Liver (tissue), 9 donors: ENCODE results near the gene WDR17. TPM values are rescaled to one million over a fixed set of nuclear protein-coding genes. Genes with fewer than 3 reads are reported as not detected.
"Not testable (repeated sequence)": the region's sequence is repeated elsewhere in the genome, so short reads cannot be mapped to it uniquely, and the experiment has no call there.

Experiments
- DNase-seq: peaks from one replicate; pipeline ENCODE4 v3.0.0-alpha.2; 2017; ENCODE audit warnings: low spot score
- H3K27ac ChIP-seq, 2 donors: one replicate each; pipeline ENCODE4 v1.7.0; 2013; ENCODE audit warnings: inconsistent platforms in 2 of 2, low read length in 2 of 2, control low read depth in 1 of 2, low read depth in 1 of 2, mild to moderate bottlenecking in 1 of 2
- H3K27me3 ChIP-seq, 4 donors: one replicate each; pipeline versions ENCODE4 v1.6.1 to v1.7.0; 2013; ENCODE audit warnings: low read length in 3 of 4, inconsistent platforms in 1 of 4, mild to moderate bottlenecking in 1 of 4, moderate library complexity in 1 of 4; ENCODE audit not compliant: control insufficient read depth in 4 of 4, insufficient read depth in 4 of 4
- H3K36me3 ChIP-seq, 4 donors: one replicate each; pipeline versions ENCODE4 v1.6.1 to v1.7.0; 2013; ENCODE audit warnings: low read length in 3 of 4, mild to moderate bottlenecking in 3 of 4, low read depth in 1 of 4, moderate library complexity in 1 of 4; ENCODE audit not compliant: control insufficient read depth in 4 of 4, insufficient read depth in 3 of 4
- H3K4me1 ChIP-seq, 4 donors: one replicate each; pipeline versions ENCODE4 v1.6.1 to v1.7.0; 2013; ENCODE audit warnings: low read length in 3 of 4, mild to moderate bottlenecking in 3 of 4, moderate library complexity in 1 of 4; ENCODE audit not compliant: control insufficient read depth in 4 of 4, insufficient read depth in 4 of 4
- H3K4me3 ChIP-seq, 3 donors: one replicate each; pipeline versions ENCODE4 v1.6.1 to v1.7.0; 2013; ENCODE audit warnings: low read length in 3 of 3, control low read depth in 1 of 3, low read depth in 1 of 3, mild to moderate bottlenecking in 1 of 3
- H3K9ac ChIP-seq, 2 donors: one replicate each; pipeline ENCODE4 v1.7.0; 2013; ENCODE audit warnings: low read length in 2 of 2, mild to moderate bottlenecking in 2 of 2, moderate library complexity in 2 of 2, control low read depth in 1 of 2, low read depth in 1 of 2
- H3K9me3 ChIP-seq, 4 donors: one replicate each; pipeline versions ENCODE4 v1.6.1 to v1.7.0; 2013; ENCODE audit warnings: low read length in 3 of 4; ENCODE audit not compliant: control insufficient read depth in 4 of 4
- EGR1 ChIP-seq, 2 donors: IDR thresholded peaks; 2 replicates each; pipeline ENCODE4 v1.6.1; 2016 to 2018; ENCODE audit warnings: antibody characterized with exemption in 2 of 2, low read depth in 2 of 2
- FOXA1 ChIP-seq: IDR thresholded peaks from 2 replicates; pipeline ENCODE4 v1.6.1; 2016; ENCODE audit warnings: antibody characterized with exemption
- FOXA2 ChIP-seq: IDR thresholded peaks from 2 replicates; pipeline ENCODE4 v1.6.1; 2016; ENCODE audit warnings: antibody characterized with exemption
- GABPA ChIP-seq, 2 donors: IDR thresholded peaks in 1 of 2; conservative IDR thresholded peaks in 1 of 2; 2 replicates each; pipeline ENCODE4 v1.6.1; 2016; ENCODE audit warnings: antibody characterized with exemption in 2 of 2, mild to moderate bottlenecking in 1 of 2, moderate library complexity in 1 of 2
- HNF4A ChIP-seq, 2 donors: conservative IDR thresholded peaks; 2 replicates each; pipeline ENCODE4 v1.6.1; 2016; ENCODE audit warnings: antibody characterized with exemption in 2 of 2, mild to moderate bottlenecking in 2 of 2
- HNF4G ChIP-seq: IDR thresholded peaks from 2 replicates; pipeline ENCODE4 v1.6.1; 2016; ENCODE audit warnings: antibody characterized with exemption
- JUND ChIP-seq, 2 donors: IDR thresholded peaks; 2 replicates each; pipeline ENCODE4 v1.6.1; 2016; ENCODE audit warnings: antibody characterized with exemption in 2 of 2
- NR2F2 ChIP-seq: IDR thresholded peaks from 2 replicates; pipeline ENCODE4 v1.6.1; 2016; ENCODE audit warnings: antibody characterized with exemption
- RAD21 ChIP-seq, 2 donors: IDR thresholded peaks; 2 replicates each; pipeline ENCODE4 v1.6.1; 2016; ENCODE audit warnings: antibody characterized with exemption in 2 of 2, mild to moderate bottlenecking in 2 of 2
- RXRA ChIP-seq, 2 donors: IDR thresholded peaks; 2 replicates each; pipeline ENCODE4 v1.6.1; 2017 to 2018; ENCODE audit warnings: antibody characterized with exemption in 2 of 2, mild to moderate bottlenecking in 1 of 2
- SP1 ChIP-seq: IDR thresholded peaks from 2 replicates; pipeline ENCODE4 v1.6.1; 2018; ENCODE audit warnings: antibody characterized with exemption, mild to moderate bottlenecking
- TAF1 ChIP-seq: conservative IDR thresholded peaks from 2 replicates; pipeline ENCODE4 v1.6.1; 2016; ENCODE audit warnings: antibody characterized with exemption, mild to moderate bottlenecking
- YY1 ChIP-seq: IDR thresholded peaks from 2 replicates; pipeline ENCODE4 v1.6.1; 2016; ENCODE audit warnings: antibody characterized with exemption, mild to moderate bottlenecking
- WGBS: extraction: QIAGEN DNeasy Blood & Tissue Kit; methylation state at CpG from one replicate; pipeline ENCODE4 v1.1.7; 2013; 5-methylcytosine and 5-hydroxymethylcytosine counted together
- polyA plus RNA-seq, 2 donors: library from polyadenylated mRNA; stranded (reverse) in 1 of 2; unstranded in 1 of 2; fragments of 200-250 nt in 1 of 2; fragments of >200 nt in 1 of 2; fragmentation: Nextera tagmentation in 1 of 2; extraction: Ambion mirVana in 1 of 2; gene quantifications; one replicate each; pipeline versions ENCODE4 v1.2.1 to v1.2.3, GENCODE V29; 2013 to 2015
- total RNA-seq, 2 donors: library from RNA; depleted of rRNA; stranded (reverse); fragments of >200 nt; gene quantifications; one replicate each; pipeline ENCODE4 v1.2.3, GENCODE V29; 2014
- TF ChIP-seq, protein P1 (sequence below): IDR thresholded peaks from 2 replicates; pipeline ENCODE4 v1.6.1; 2016; ENCODE audit warnings: antibody characterized with exemption
- TF ChIP-seq, protein P2 (sequence below): fragments of 150-350 bp; IDR thresholded peaks from 2 replicates; pipeline ENCODE4 v1.5.1; 2017; ENCODE audit warnings: improper control_type of control experiment, low read depth, low read length; ENCODE audit not compliant: missing input control
- TF ChIP-seq, protein P3 (sequence below): IDR thresholded peaks from 2 replicates; pipeline ENCODE4 v1.6.1; 2016; ENCODE audit warnings: antibody characterized with exemption, mild to moderate bottlenecking
- TF ChIP-seq, protein P4 (sequence below): IDR thresholded peaks from 2 replicates; pipeline ENCODE4 v1.6.1; 2016; ENCODE audit warnings: antibody characterized with exemption
- TF ChIP-seq, protein P5 (sequence below): IDR thresholded peaks from 2 replicates; pipeline ENCODE4 v1.6.1; 2016; ENCODE audit warnings: antibody characterized with exemption
- donor health status: healthy.
- donor health status: healthy.
- donor health status: healthy.
- donor health status: healthy.
- donor health status: healthy.

WDR17 gene
- total and polyA plus RNA-seq, 4 donors, result 0.14 to 0.84 (median 0.34) TPM

DNA sequence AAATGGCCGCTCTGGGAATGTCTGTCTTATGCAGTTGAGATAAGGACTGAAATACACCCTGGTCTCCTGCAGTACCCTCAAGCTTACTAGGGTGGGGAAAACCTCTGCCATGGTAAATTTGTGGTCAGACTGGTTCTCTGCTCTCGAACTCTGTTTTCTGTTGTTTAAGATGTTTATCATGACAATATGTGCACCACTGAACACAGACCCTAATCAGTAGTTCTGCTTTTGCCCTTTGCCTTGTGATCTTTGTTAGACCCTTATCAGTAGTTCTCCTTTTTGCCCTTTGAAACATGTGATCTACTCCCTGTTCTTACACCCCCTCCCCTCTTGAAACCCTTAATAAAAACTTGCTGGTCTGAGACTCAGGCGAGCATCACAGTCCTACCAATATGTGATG, 146.7 kb downstream of the WDR17 start:
- not testable (repeated sequence) for H3K9me3 ChIP-seq, H3K27me3 ChIP-seq, H3K9ac ChIP-seq, DNase-seq, H3K27ac ChIP-seq, H3K36me3 ChIP-seq, H3K4me3 ChIP-seq, H3K4me1 ChIP-seq
- WGBS, result 87% methylated on average over 3 of the region's 3 CpGs

DNA sequence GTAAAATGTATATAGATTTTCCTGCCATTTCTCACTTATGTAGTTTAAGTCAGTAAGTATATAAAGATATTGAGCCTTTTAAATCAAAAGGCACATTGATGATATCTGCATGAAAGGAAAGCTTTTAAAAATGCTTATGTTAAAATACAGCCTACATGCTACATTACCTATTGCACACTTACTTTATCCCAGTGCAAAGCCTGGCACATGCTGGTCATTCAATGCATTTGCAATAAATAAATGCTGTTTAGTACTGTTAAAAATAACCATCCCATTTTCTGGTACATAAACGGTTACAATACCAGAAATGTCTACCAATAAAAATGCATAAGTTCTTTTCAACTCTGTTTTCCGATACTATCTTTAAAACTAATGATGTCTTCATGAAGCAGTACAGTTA, 151.9 kb downstream of the WDR17 start:
- no peaks in the 10 kb centered on the region for H3K4me1 ChIP-seq
- H3K4me3 ChIP-seq, result no peak overlapping the region
- TF ChIP-seq HNF4A (conservative IDR thresholded peaks at IDR 0.05) (no peak), SP1 (no peak), FOXA2 (no peak), YY1 (no peak), FOXA1 (no peak), JUND (IDR thresholded peaks at IDR 0.05) (no peak), RXRA (IDR thresholded peaks at IDR 0.05) (no peak), HNF4G (no peak), EGR1 (IDR thresholded peaks at IDR 0.05; ENCODE audit: low read depth in 2 of 2) (no peak), RAD21 (IDR thresholded peaks at IDR 0.05) (no peak), NR2F2 (no peak), TAF1 (no peak), GABPA (IDR thresholded peaks at IDR 0.05 in 1 of 2, conservative IDR thresholded peaks at IDR 0.05 in 1 of 2) (no peak)
- TF ChIP-seq, protein P1, sequence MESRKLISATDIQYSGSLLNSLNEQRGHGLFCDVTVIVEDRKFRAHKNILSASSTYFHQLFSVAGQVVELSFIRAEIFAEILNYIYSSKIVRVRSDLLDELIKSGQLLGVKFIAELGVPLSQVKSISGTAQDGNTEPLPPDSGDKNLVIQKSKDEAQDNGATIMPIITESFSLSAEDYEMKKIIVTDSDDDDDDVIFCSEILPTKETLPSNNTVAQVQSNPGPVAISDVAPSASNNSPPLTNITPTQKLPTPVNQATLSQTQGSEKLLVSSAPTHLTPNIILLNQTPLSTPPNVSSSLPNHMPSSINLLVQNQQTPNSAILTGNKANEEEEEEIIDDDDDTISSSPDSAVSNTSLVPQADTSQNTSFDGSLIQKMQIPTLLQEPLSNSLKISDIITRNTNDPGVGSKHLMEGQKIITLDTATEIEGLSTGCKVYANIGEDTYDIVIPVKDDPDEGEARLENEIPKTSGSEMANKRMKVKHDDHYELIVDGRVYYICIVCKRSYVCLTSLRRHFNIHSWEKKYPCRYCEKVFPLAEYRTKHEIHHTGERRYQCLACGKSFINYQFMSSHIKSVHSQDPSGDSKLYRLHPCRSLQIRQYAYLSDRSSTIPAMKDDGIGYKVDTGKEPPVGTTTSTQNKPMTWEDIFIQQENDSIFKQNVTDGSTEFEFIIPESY, result no peak
- TF ChIP-seq, protein P2, sequence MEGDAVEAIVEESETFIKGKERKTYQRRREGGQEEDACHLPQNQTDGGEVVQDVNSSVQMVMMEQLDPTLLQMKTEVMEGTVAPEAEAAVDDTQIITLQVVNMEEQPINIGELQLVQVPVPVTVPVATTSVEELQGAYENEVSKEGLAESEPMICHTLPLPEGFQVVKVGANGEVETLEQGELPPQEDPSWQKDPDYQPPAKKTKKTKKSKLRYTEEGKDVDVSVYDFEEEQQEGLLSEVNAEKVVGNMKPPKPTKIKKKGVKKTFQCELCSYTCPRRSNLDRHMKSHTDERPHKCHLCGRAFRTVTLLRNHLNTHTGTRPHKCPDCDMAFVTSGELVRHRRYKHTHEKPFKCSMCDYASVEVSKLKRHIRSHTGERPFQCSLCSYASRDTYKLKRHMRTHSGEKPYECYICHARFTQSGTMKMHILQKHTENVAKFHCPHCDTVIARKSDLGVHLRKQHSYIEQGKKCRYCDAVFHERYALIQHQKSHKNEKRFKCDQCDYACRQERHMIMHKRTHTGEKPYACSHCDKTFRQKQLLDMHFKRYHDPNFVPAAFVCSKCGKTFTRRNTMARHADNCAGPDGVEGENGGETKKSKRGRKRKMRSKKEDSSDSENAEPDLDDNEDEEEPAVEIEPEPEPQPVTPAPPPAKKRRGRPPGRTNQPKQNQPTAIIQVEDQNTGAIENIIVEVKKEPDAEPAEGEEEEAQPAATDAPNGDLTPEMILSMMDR, result no peak
- TF ChIP-seq, protein P3, sequence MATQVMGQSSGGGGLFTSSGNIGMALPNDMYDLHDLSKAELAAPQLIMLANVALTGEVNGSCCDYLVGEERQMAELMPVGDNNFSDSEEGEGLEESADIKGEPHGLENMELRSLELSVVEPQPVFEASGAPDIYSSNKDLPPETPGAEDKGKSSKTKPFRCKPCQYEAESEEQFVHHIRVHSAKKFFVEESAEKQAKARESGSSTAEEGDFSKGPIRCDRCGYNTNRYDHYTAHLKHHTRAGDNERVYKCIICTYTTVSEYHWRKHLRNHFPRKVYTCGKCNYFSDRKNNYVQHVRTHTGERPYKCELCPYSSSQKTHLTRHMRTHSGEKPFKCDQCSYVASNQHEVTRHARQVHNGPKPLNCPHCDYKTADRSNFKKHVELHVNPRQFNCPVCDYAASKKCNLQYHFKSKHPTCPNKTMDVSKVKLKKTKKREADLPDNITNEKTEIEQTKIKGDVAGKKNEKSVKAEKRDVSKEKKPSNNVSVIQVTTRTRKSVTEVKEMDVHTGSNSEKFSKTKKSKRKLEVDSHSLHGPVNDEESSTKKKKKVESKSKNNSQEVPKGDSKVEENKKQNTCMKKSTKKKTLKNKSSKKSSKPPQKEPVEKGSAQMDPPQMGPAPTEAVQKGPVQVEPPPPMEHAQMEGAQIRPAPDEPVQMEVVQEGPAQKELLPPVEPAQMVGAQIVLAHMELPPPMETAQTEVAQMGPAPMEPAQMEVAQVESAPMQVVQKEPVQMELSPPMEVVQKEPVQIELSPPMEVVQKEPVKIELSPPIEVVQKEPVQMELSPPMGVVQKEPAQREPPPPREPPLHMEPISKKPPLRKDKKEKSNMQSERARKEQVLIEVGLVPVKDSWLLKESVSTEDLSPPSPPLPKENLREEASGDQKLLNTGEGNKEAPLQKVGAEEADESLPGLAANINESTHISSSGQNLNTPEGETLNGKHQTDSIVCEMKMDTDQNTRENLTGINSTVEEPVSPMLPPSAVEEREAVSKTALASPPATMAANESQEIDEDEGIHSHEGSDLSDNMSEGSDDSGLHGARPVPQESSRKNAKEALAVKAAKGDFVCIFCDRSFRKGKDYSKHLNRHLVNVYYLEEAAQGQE, result no peak
- TF ChIP-seq, protein P4, sequence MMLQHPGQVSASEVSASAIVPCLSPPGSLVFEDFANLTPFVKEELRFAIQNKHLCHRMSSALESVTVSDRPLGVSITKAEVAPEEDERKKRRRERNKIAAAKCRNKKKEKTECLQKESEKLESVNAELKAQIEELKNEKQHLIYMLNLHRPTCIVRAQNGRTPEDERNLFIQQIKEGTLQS, result no peak
- TF ChIP-seq, protein P5, sequence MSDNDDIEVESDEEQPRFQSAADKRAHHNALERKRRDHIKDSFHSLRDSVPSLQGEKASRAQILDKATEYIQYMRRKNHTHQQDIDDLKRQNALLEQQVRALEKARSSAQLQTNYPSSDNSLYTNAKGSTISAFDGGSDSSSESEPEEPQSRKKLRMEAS, result no peak
- no peaks in the 10 kb centered on the region for H3K27me3 ChIP-seq
- 85% methylated on average over 2 of the region's 2 CpGs for WGBS
- no peaks in the 10 kb centered on the region for H3K36me3 ChIP-seq
- no peak overlapping the region for H3K9ac ChIP-seq
- H3K27ac ChIP-seq, result no peak overlapping the region
- no peak for DNase-seq
- peaks cover 0 to 1% (median 0%) of the 10 kb centered on the region in 4 donors for H3K9me3 ChIP-seq
